ENCODE data around the gene SLC47A1. TPM values are rescaled to one million over a fixed set of nuclear protein-coding genes. Genes with fewer than 3 reads are reported as not detected.

SLC47A1 gene
- total RNA-seq, 4 donors from 2014 or later = 19.1 to 53.0 (median 39.2) TPM

DNA sequence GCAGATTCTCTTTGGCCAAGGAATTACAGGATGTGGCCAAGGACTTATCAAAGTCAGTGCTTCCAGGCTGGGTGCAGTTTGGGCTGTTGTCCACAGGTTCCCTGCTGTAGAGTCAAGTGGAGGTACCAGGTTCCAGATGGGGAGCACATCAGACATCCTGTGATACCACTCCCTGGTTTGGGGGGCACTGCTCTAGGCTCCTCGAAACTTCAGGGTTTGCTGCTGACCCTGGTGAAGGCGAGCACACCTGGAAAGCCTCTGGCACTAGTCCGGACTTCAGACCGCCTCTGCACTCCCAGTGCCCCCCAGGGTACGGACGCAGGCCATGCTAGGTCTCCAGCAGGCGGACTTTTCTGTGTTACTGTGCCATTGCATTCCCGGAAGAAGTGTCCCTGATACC, 10.7 kb downstream of the SLC47A1 start:
- TF ChIP-seq POLR2AphosphoS5 (IDR thresholded peaks at IDR 0.05) (no peak), POLR2A (IDR thresholded peaks at IDR 0.05) (no peak), EP300 (IDR thresholded peaks at IDR 0.05) (no peak)
- TF ChIP-seq, protein P1, sequence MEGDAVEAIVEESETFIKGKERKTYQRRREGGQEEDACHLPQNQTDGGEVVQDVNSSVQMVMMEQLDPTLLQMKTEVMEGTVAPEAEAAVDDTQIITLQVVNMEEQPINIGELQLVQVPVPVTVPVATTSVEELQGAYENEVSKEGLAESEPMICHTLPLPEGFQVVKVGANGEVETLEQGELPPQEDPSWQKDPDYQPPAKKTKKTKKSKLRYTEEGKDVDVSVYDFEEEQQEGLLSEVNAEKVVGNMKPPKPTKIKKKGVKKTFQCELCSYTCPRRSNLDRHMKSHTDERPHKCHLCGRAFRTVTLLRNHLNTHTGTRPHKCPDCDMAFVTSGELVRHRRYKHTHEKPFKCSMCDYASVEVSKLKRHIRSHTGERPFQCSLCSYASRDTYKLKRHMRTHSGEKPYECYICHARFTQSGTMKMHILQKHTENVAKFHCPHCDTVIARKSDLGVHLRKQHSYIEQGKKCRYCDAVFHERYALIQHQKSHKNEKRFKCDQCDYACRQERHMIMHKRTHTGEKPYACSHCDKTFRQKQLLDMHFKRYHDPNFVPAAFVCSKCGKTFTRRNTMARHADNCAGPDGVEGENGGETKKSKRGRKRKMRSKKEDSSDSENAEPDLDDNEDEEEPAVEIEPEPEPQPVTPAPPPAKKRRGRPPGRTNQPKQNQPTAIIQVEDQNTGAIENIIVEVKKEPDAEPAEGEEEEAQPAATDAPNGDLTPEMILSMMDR (IDR thresholded peaks at IDR 0.05) = no peak
- Histone ChIP-seq H3K9me3 (no peaks in the 10 kb centered on the region), H3K4me1 (peaks cover 20% of the 10 kb centered on the region), H3K36me3 (no peaks in the 10 kb centered on the region), H3K27ac (no peak overlapping the region), H3K4me3 (no peak overlapping the region), H3K27me3 (no peaks in the 10 kb centered on the region)
- DNase-seq (ENCODE audit: low spot score in 2 of 2) = no peak
- WGBS = 71% methylated on average over 7 of the region's 8 CpGs

DNA sequence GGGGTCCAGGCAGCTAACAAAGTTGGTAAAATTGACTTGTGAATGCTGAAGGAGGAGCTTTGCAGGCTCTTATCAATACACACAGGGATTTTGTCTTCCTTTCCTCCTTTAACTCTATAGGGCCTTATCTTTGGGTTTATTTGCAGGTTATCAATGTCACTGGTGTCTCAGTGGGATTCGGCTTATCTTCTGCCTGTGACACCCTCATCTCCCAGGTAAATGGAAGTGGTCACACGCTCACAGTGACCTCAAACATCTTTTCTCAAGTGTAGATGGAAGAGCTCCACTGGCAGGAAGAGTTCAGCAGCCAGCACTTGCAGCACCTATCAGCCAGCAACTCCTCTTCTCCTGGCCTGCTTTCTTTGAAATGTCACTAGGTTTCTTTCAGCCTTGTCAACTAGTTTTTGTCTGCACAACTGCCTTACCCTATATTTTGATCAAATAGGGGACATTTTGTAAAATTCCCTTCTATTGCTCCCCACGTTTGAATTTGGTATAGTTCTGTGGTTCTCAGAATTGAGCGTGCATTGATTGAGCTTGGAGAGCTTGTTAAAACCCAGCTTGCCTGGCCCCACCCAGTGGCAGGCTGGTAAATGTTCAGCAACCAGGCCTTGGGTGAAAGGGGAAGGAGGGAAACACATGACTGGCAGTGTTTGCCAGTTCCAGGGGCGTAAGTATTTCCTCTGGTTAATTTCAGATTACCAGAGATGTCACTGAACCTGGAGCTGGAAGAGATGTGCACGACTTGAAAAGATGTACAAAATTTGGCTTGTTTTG, 12.8 kb downstream of the SLC47A1 start:
- Histone ChIP-seq H3K27me3 (no peaks in the 10 kb centered on the region), H3K9me3 (no peaks in the 10 kb centered on the region), H3K4me1 (peaks cover 20% of the 10 kb centered on the region), H3K27ac (no peak overlapping the region), H3K36me3 (no peaks in the 10 kb centered on the region), H3K4me3 (no peak overlapping the region)
- WGBS = 37% methylated on average over 6 of the region's 6 CpGs
- DNase-seq (ENCODE audit: low spot score in 2 of 2) = no peak
- TF ChIP-seq EP300 (IDR thresholded peaks at IDR 0.05) (no peak), POLR2A (IDR thresholded peaks at IDR 0.05) (no peak), POLR2AphosphoS5 (IDR thresholded peaks at IDR 0.05) (no peak)
- TF ChIP-seq, protein P1 (IDR thresholded peaks at IDR 0.05) = peak in 1 of 2 donors; percentile 17

DNA sequence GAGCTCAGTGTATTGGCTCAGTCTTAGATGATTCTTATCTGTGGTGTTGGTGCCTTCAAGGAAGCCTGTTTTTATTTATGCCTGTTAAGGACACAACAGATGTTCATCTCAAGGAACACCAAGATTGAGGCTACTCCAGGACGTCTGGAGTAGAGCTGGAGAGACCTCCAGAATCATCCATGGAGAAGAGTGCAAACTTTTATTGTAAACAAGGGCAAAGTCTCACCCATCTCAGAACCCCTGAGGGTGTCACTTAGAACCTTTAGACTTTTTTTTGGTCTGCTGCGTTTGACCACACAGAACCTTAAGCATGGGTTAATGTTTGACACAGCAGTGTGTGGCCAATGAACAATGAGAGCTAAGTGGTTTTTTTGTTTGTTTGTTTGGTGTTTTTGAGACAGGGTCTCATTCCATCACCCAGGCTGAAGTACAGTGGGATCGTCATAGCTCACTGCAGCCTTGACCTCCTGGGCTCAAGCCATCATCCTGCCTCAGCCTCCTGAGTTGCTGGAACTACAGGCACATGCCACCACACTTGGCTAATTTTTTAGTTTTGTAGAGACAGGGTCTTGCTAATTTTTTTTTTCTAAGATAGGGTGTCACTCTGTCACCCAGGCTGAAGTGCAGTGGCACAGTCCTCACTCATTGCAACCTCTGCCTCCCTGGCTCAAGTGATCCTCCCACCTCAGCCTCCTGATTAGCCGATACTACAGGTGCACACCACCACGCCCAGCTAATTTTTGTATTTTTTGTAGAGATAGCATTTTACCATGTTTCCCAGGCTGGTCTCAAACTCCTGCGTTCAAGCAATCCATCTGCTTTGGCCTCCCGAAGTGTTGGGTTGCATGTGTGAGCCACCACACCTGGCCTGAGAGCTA, 16.3 kb downstream of the SLC47A1 start:
- no peak for DNase-seq (ENCODE audit: low spot score in 2 of 2)
- Histone ChIP-seq H3K36me3 (no peaks in the 10 kb centered on the region), H3K4me1 (peaks cover 13% of the 10 kb centered on the region), H3K27me3 (no peaks in the 10 kb centered on the region), H3K4me3 (no peak overlapping the region), H3K9me3 (no peaks in the 10 kb centered on the region), H3K27ac (no peak overlapping the region)
- TF ChIP-seq POLR2A (IDR thresholded peaks at IDR 0.05) (no peak), POLR2AphosphoS5 (IDR thresholded peaks at IDR 0.05) (no peak), EP300 (IDR thresholded peaks at IDR 0.05) (no peak)
- TF ChIP-seq, protein P1 (IDR thresholded peaks at IDR 0.05) = no peak
- 96% methylated on average over 7 of the region's 7 CpGs for WGBS

DNA sequence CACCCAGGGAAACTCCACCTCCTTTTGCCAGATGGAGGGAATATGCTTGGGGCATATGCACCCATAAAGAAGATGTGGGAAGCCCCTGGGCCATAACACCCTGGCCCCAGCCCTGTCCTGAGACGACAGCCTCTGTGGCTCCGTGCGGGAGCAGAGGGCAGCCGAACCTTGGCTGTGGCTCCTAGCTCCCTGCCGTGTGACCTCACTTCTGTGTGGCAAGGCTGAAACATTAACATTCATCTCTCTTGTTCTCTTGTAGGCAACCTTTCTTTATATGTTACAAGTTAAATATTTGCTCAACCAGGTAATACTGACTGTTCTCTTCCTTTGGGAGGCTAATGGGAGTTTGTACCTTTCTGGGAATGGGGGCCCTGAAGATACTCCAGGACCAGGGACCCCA, 17.5 kb downstream of the SLC47A1 start:
- WGBS = 88% methylated on average over 5 of the region's 5 CpGs
- Histone ChIP-seq H3K4me3 (no peak overlapping the region), H3K4me1 (peaks cover 13% of the 10 kb centered on the region), H3K9me3 (no peaks in the 10 kb centered on the region), H3K36me3 (no peaks in the 10 kb centered on the region), H3K27ac (no peak overlapping the region), H3K27me3 (no peaks in the 10 kb centered on the region)
- TF ChIP-seq, protein P1 (IDR thresholded peaks at IDR 0.05) = no peak
- DNase-seq (ENCODE audit: low spot score in 2 of 2) = no peak

DNA sequence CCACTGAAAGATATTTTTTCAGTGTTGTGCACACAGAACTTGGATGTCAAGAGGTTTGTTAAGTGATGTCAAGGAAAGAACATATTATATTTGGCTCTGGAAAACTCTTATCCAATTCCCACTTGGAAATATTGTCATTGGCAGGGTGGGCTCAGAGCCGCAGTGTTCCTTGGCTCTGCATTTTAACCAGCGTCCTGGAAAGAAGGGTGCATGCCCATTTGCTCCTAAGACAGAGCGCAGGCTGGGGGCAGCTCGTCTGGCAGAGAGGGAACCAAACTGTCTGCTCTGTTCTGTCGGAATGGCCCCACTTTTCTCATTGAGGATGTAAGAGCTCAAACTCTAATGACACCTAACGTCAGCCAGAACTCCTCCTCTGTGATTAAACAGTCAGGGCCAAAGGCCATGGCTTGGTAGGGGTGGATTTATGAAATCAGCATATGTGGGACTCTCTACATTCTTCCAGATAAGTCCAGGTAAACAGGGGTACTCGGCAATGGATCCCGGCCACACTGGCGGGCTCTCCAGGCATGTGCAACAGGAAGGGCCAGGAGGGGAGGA, 18.0 kb downstream of the SLC47A1 start:
- DNase-seq (ENCODE audit: low spot score in 2 of 2) = no peak
- H3K36me3 ChIP-seq = no peaks in the 10 kb centered on the region
- WGBS = 85% methylated on average over 9 of the region's 9 CpGs
- TF ChIP-seq POLR2A (IDR thresholded peaks at IDR 0.05) = no peak
- TF ChIP-seq, protein P1 (IDR thresholded peaks at IDR 0.05) = no peak
- no peak for TF ChIP-seq POLR2AphosphoS5 (IDR thresholded peaks at IDR 0.05)
- TF ChIP-seq EP300 (IDR thresholded peaks at IDR 0.05) = no peak
- H3K27ac ChIP-seq = no peak overlapping the region
- H3K9me3 ChIP-seq = no peaks in the 10 kb centered on the region
- H3K27me3 ChIP-seq = no peaks in the 10 kb centered on the region
- peaks cover 8% of the 10 kb centered on the region for H3K4me1 ChIP-seq
- H3K4me3 ChIP-seq = no peak overlapping the region
